ENCODE data around the gene IDS.
"Not testable (repeated sequence)": the region's sequence is repeated elsewhere in the genome, so short reads cannot be mapped to it uniquely, and the experiment has no call there.

- not testable (repeated sequence) for TF ChIP-seq EZH2 (IDR thresholded peaks at IDR 0.05; ENCODE audit: insufficient read depth, poor library complexity, severe bottlenecking); EZH2phosphoT487 (IDR thresholded peaks at IDR 0.05; ENCODE audit: insufficient read depth, low read depth)
Observed at GRCh38 chrX:149534926-149535602, 30.0 kb upstream of the IDS start.
